ENCODE data around the gene RBP3. TPM values are rescaled to one million over a fixed set of nuclear protein-coding genes. Genes with fewer than 3 reads are reported as not detected.

RBP3 gene
- polyA plus RNA-seq, 3 donors: not detected

DNA sequence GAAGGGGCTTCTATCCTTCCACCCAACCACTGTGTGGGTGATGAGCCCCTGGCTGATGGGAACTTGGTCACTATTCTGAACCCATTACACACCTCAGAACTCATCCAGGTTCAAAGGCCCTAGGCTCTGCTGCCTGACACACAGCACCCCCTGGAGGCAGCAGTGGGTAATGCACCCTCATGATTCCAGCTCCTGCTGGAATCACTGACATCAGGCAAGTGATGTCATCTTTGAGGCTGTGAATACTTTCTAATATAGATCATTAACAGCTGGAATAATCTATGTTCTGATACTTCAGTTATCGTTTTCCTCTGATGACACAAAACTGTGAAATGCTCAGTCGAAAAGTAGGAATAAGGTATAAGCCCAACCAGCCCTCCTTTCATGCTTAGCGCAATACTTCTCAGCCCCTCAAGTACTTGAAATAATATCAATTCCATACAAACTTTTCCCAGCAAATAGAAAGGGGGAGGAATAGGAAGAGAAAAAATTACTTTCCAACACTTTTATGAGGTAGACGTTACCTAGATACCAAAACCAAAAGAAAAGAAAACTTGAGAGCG is 7.5 kb upstream of the RBP3 start:
- peak; percentile 35 to 50 (median 45) for DNase-seq
- Mint-ChIP-seq H3K27ac (peak overlapping the region in 2 of 7 donors; percentile 52 to 80), H3K27me3 (ENCODE audit: low read depth in 3 of 3) (peaks cover 7 to 8% (median 7%) of the 10 kb centered on the region in 3 donors), H3K4me3 (peak overlapping the region in 1 of 2 donors; percentile 43), H3K4me1 (peaks cover 11% of the 10 kb centered on the region), H3K9me3 (peaks cover 0 to 2% (median 0%) of the 10 kb centered on the region in 7 donors), H3K36me3 (no peaks in the 10 kb centered on the region)
- no peak overlapping the region for H3K27ac ChIP-seq (ENCODE audit: low read depth in 1 of 2, low read length in 2 of 2)
- H3K36me3 ChIP-seq (replicated peaks in 1 of 2; ENCODE audit: control insufficient read depth in 1 of 2, insufficient read depth in 2 of 2, low read length in 2 of 2): no peaks in the 10 kb centered on the region
- H3K4me2 ChIP-seq (replicated peaks; ENCODE audit: extremely low read depth, low read length, poor library complexity, severe bottlenecking): peak overlapping the region; percentile 27
- H3K27me3 ChIP-seq (ENCODE audit: control insufficient read depth in 2 of 2, insufficient read depth in 2 of 2, low read length in 2 of 2): no peaks in the 10 kb centered on the region
- no peak overlapping the region for H3K9ac ChIP-seq (ENCODE audit: insufficient read depth, low read length, poor library complexity, severe bottlenecking)
- WGBS (ENCODE audit: insufficient coverage): 20% methylated on average over 1 of the region's 5 CpGs
- no peaks in the 10 kb centered on the region for H4K20me1 ChIP-seq (ENCODE audit: insufficient read depth, low read length)
- intact Hi-C loops (cut with micrococcal nuclease): no loop called here
- peak overlapping the region; percentile 38 for H2AFZ ChIP-seq (ENCODE audit: insufficient read depth, low read depth, low read length, poor library complexity, severe bottlenecking)
- H3K4me1 ChIP-seq (ENCODE audit: control insufficient read depth in 1 of 2, insufficient read depth in 2 of 2, low read length in 2 of 2): peaks cover 9% of the 10 kb centered on the region in 2 donors
- no peak overlapping the region for H3K4me3 ChIP-seq (replicated peaks in 1 of 3; ENCODE audit: low read depth in 2 of 3, low read length in 3 of 3)
- no peaks in the 10 kb centered on the region for H3K79me2 ChIP-seq (ENCODE audit: insufficient read depth, low read length)
- H3K9me3 ChIP-seq (replicated peaks in 1 of 2; ENCODE audit: control insufficient read depth in 1 of 2, insufficient read depth in 1 of 2, low read length in 2 of 2): no peaks in the 10 kb centered on the region
- TF ChIP-seq, protein P1, sequence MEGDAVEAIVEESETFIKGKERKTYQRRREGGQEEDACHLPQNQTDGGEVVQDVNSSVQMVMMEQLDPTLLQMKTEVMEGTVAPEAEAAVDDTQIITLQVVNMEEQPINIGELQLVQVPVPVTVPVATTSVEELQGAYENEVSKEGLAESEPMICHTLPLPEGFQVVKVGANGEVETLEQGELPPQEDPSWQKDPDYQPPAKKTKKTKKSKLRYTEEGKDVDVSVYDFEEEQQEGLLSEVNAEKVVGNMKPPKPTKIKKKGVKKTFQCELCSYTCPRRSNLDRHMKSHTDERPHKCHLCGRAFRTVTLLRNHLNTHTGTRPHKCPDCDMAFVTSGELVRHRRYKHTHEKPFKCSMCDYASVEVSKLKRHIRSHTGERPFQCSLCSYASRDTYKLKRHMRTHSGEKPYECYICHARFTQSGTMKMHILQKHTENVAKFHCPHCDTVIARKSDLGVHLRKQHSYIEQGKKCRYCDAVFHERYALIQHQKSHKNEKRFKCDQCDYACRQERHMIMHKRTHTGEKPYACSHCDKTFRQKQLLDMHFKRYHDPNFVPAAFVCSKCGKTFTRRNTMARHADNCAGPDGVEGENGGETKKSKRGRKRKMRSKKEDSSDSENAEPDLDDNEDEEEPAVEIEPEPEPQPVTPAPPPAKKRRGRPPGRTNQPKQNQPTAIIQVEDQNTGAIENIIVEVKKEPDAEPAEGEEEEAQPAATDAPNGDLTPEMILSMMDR (IDR thresholded peaks at IDR 0.05): peak; percentile 99

DNA sequence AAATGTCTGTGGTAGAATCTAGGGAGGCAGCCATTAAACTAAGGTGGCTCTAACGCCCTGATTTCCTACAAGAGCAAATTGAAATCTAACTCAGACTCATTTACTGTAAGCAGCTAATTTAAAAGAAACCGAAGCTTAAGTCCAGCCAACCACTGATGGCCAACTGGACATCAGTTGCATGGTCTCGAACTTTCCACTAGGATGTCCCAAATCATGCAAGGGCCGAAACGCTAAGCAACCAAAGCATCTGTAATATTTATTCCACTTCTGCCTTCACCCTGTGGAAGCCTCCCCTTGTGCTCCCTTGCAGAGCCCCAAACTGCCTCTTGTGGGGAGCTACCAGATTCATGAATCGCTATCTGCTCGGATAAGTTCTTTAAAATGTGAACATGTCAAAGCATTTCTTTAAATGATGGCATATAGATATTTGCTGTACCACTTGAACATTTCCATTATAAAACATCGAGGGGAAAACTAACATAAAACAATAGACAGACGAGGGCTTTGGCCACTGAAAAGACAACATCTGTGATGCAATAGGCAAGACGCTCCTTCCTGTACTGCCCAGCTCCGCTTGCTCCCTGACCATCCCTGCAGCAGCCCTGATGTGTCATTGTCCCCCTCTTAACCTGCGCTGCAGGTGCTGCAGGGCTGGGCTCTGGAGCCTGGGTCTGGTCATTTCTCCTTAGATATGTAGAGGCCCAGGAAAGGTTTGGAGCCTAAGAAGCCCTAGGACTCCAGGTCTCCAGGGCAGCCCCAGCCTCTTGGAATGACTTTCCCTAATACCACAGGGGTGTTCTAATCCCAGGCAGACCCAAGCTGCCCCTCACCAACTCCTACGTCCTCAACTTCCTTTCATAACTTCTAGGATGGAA is 2.9 kb upstream of the RBP3 start:
- H3K4me3 Mint-ChIP-seq: no peak overlapping the region
- no peaks in the 10 kb centered on the region for H3K36me3 Mint-ChIP-seq
- H3K4me3 ChIP-seq (replicated peaks in 1 of 3; ENCODE audit: low read depth in 2 of 3, low read length in 3 of 3): no peak overlapping the region
- DNase-seq: no peak
- TF ChIP-seq, protein P1 (IDR thresholded peaks at IDR 0.05): no peak
- H3K36me3 ChIP-seq (replicated peaks in 1 of 2; ENCODE audit: control insufficient read depth in 1 of 2, insufficient read depth in 2 of 2, low read length in 2 of 2): no peaks in the 10 kb centered on the region
- H2AFZ ChIP-seq (ENCODE audit: insufficient read depth, low read depth, low read length, poor library complexity, severe bottlenecking): no peak overlapping the region
- WGBS (ENCODE audit: insufficient coverage): 87% methylated on average over 8 of the region's 13 CpGs
- no peaks in the 10 kb centered on the region for H3K9me3 ChIP-seq (replicated peaks in 1 of 2; ENCODE audit: control insufficient read depth in 1 of 2, insufficient read depth in 1 of 2, low read length in 2 of 2)
- peaks cover 0 to 6% (median 6%) of the 10 kb centered on the region in 3 donors for H3K27me3 Mint-ChIP-seq (ENCODE audit: low read depth in 3 of 3)
- H3K27me3 ChIP-seq (ENCODE audit: control insufficient read depth in 2 of 2, insufficient read depth in 2 of 2, low read length in 2 of 2): no peaks in the 10 kb centered on the region
- H3K4me1 Mint-ChIP-seq: peaks cover 4% of the 10 kb centered on the region
- intact Hi-C loops (cut with micrococcal nuclease): no loop called here
- no peaks in the 10 kb centered on the region for H4K20me1 ChIP-seq (ENCODE audit: insufficient read depth, low read length)
- H3K4me2 ChIP-seq (replicated peaks; ENCODE audit: extremely low read depth, low read length, poor library complexity, severe bottlenecking): no peak overlapping the region
- no peak overlapping the region for H3K9ac ChIP-seq (ENCODE audit: insufficient read depth, low read length, poor library complexity, severe bottlenecking)
- H3K9me3 Mint-ChIP-seq: peaks cover 0 to 2% (median 0%) of the 10 kb centered on the region in 7 donors
- peaks cover 3 to 5% of the 10 kb centered on the region in 2 donors for H3K4me1 ChIP-seq (ENCODE audit: control insufficient read depth in 1 of 2, insufficient read depth in 2 of 2, low read length in 2 of 2)
- H3K27ac Mint-ChIP-seq: no peak overlapping the region
- no peak overlapping the region for H3K27ac ChIP-seq (ENCODE audit: low read depth in 1 of 2, low read length in 2 of 2)
- no peaks in the 10 kb centered on the region for H3K79me2 ChIP-seq (ENCODE audit: insufficient read depth, low read length)
